ENCODE results near the gene PPP1R9A. TPM values are rescaled to one million over a fixed set of nuclear protein-coding genes. Genes with fewer than 3 reads are reported as not detected.

Gene PPP1R9A
- total RNA-seq = 0.24 and 1.6 TPM in 2 replicates

GRCh38 chr7:94907026-94907810 lies at the start of gene PPP1R9A:
TSS of gene PPP1R9A (plus strand) at chr7:94907594. CDS start at chr7:94910114, 2,520 bp downstream.

GRCh38 chr7:95324431-95324830 lies 417.0 kb downstream of the PPP1R9A start, which contains the start of gene PON1:
TSS of gene PON1 (minus strand) at chr7:95324532. CDS start at chr7:95324475, 57 bp downstream.

Small RNA genes lying within 50 kb of the gene (small RNA-seq; reads per million reads assigned to genes)
- not detected for gene AC002429.1
- gene HINT1P2 = not detected
- gene RNU4-16P = not detected

Data from hair follicle dermal papilla cell (primary cell).